K562 (cell line): ENCODE results near the gene ZC3H8. TPM values are rescaled to one million over a fixed set of nuclear protein-coding genes. Genes with fewer than 3 reads are reported as not detected.

ENCODE experiments used
- ATAC-seq: fragments of 200-7000 bp; cut with Tn5 transposase; 3 replicates; pipeline ENCODE4 v1.9.1; 2020; ENCODE audit warnings: moderate library complexity
- BruUV-seq: library from RNA; stranded (reverse); fragments of 400-500 nt; replicated peaks from 2 replicates; lab custom pipeline; 2021; lab: Mats Ljungman, UMichigan
- CTCF ChIA-PET: fragments of 300-600 bp; formaldehyde crosslinking; extraction: SDS; loops from one replicate; lab custom pipeline; 2021; ENCODE audit warnings: low intra/inter-chr PET ratio; lab: Yijun Ruan, JAX
- POLR2A ChIA-PET: fragments of 300-600, 350-650 bp; sonication (Branson Sonifier 250); formaldehyde crosslinking; extraction: SDS; loops from one replicate; lab custom pipeline; 2021; ENCODE audit warnings: antibody characterized with exemption, inconsistent platforms; lab: Yijun Ruan, JAX
- DNase-seq, 4 experiments: peaks; one replicate each; pipeline versions ENCODE4 v3.0.0 to v3.0.0-alpha.2; 2011 to 2018; ENCODE audit warnings: low spot score in 3 of 4, mixed read lengths in 3 of 4; ENCODE audit errors: extremely low read depth in 1 of 4
- FAIRE-seq: peaks from 2 replicates; lab custom pipeline; 2011; peaks lifted over from hg19 to GRCh38; lab: Jason Lieb, UNC
- H2AFZ ChIP-seq: 2 replicates; pipeline ENCODE4 v1.6.0; 2011; ENCODE audit warnings: low read depth, low read length, control low read depth, inconsistent platforms
- H3K27ac ChIP-seq: fragments of 200-600 bp; 3 replicates; pipeline ENCODE4 v1.8.0; 2011; ENCODE audit warnings: low read depth, mild to moderate bottlenecking, control low read depth, inconsistent platforms, low read length, moderate library complexity, mixed read lengths; ENCODE audit errors: extremely low read depth
- H3K27me3 ChIP-seq, 2 experiments: fragments of 300-600 bp in 1 of 2; 2 replicates in 1 of 2; 3 replicates in 1 of 2; pipeline versions ENCODE4 v1.6.0 to v1.8.0; 2011; ENCODE audit warnings: inconsistent platforms in 2 of 2, low read length in 2 of 2, mild to moderate bottlenecking in 1 of 2, mixed read lengths in 1 of 2, moderate library complexity in 1 of 2; ENCODE audit not compliant: control insufficient read depth in 2 of 2, insufficient read depth in 2 of 2
- H3K36me3 ChIP-seq: fragments of 300-600 bp; 3 replicates; pipeline ENCODE4 v1.8.0; 2011; ENCODE audit warnings: mild to moderate bottlenecking, low read length, inconsistent platforms; ENCODE audit not compliant: control insufficient read depth, insufficient read depth
- H3K4me1 ChIP-seq, 2 experiments: fragments of 200-600 bp in 1 of 2; replicated peaks in 1 of 2; 2 replicates in 1 of 2; 3 replicates in 1 of 2; pipeline versions ENCODE4 v1.5.1 to v1.8.0; 2011; ENCODE audit warnings: inconsistent platforms in 2 of 2, low read length in 2 of 2, mild to moderate bottlenecking in 1 of 2, mixed read lengths in 1 of 2, moderate library complexity in 1 of 2; ENCODE audit not compliant: control insufficient read depth in 2 of 2, insufficient read depth in 2 of 2
- H3K4me2 ChIP-seq: 2 replicates; pipeline ENCODE4 v1.6.1; 2011; ENCODE audit warnings: low read length, control low read depth, inconsistent platforms, mixed read lengths; ENCODE audit not compliant: insufficient read depth
- H3K4me3 ChIP-seq: fragments of 200-600 bp; sonication (generic), shearing (Covaris generic); 2 replicates; pipeline ENCODE4 v1.5.1; 2016; ENCODE audit warnings: control low read depth, inconsistent platforms
- H3K79me2 ChIP-seq: fragments of 200-600 bp; 3 replicates; pipeline ENCODE4 v1.8.0; 2011; ENCODE audit warnings: low read length, inconsistent platforms; ENCODE audit not compliant: control insufficient read depth, insufficient read depth
- H3K9ac ChIP-seq, 2 experiments: 2 replicates each; pipeline versions ENCODE4 v1.6.0 to v1.6.1; 2011; ENCODE audit warnings: low read depth in 2 of 2, low read length in 2 of 2, control low read depth in 1 of 2, inconsistent platforms in 1 of 2, mild to moderate bottlenecking in 1 of 2, mixed read lengths in 1 of 2; ENCODE audit not compliant: insufficient read depth in 1 of 2
- H3K9me1 ChIP-seq: one replicate; pipeline ENCODE4 v1.6.0; 2011; ENCODE audit warnings: inconsistent platforms, mild to moderate bottlenecking, low read length, moderate library complexity; ENCODE audit not compliant: control insufficient read depth, insufficient read depth
- H3K9me3 ChIP-seq: replicated peaks from 2 replicates; pipeline ENCODE4 v1.5.1; 2011; ENCODE audit warnings: low read depth, low read length, inconsistent platforms; ENCODE audit not compliant: control insufficient read depth, insufficient read depth
- H4K20me1 ChIP-seq: replicated peaks from 2 replicates; pipeline ENCODE4 v1.6.1; 2011; ENCODE audit warnings: low read length, inconsistent platforms, mixed read lengths; ENCODE audit not compliant: control insufficient read depth, insufficient read depth
- ARID1B ChIP-seq: fragments of 450-650 bp; IDR thresholded peaks from 2 replicates; pipeline ENCODE4 v1.6.1; 2016; ENCODE audit warnings: antibody characterized with exemption, mild to moderate bottlenecking, inconsistent platforms
- CAMTA2 ChIP-seq: fragments of 250-450 bp; sonication (Bioruptor Pico); conservative IDR thresholded peaks from 2 replicates; pipeline ENCODE4 v1.5.1; 2022
- CBFA2T3 ChIP-seq: fragments of 450-650 bp; IDR thresholded peaks from 2 replicates; pipeline ENCODE4 v1.6.1; 2017
- CGGBP1 ChIP-seq: fragments of 250-450 bp; sonication (Bioruptor Pico); IDR thresholded peaks from 2 replicates; pipeline ENCODE4 v1.9.0; 2021; ENCODE audit warnings: mild to moderate bottlenecking
- DNMT1 ChIP-seq: fragments of 450-650 bp; IDR thresholded peaks from 2 replicates; pipeline ENCODE4 v1.6.1; 2016; ENCODE audit warnings: antibody characterized with exemption, mild to moderate bottlenecking
- DPF2 ChIP-seq: fragments of 450-650 bp; IDR thresholded peaks from 2 replicates; pipeline ENCODE4 v1.6.1; 2016
- HMBOX1 ChIP-seq: sonication (generic); IDR thresholded peaks from 2 replicates; pipeline ENCODE4 v1.6.1; 2016
- HNRNPL ChIP-seq: fragments of 200-400 bp; formaldehyde crosslinking; IDR thresholded peaks from 2 replicates; pipeline ENCODE4 v1.6.1; 2017; ENCODE audit warnings: low read depth, mild to moderate bottlenecking, low read length
- MECOM ChIP-seq: fragments of 250-450 bp; sonication (Bioruptor Pico); IDR thresholded peaks from 2 replicates; pipeline ENCODE4 v1.8.0; 2022; ENCODE audit warnings: inconsistent platforms
- MTA2 ChIP-seq: fragments of 450-650 bp; IDR thresholded peaks from 2 replicates; pipeline ENCODE4 v1.6.1; 2016; ENCODE audit warnings: low read depth
- NCOR1 ChIP-seq: fragments of 450-650 bp; IDR thresholded peaks from 2 replicates; pipeline ENCODE4 v1.6.1; 2016; ENCODE audit warnings: mild to moderate bottlenecking, moderate library complexity
- NFXL1 ChIP-seq: fragments of 450-650 bp; formaldehyde crosslinking; IDR thresholded peaks from 2 replicates; pipeline ENCODE4 v1.4.0; 2021; ENCODE audit warnings: mild to moderate bottlenecking
- PTBP1 ChIP-seq: fragments of 200-400 bp; formaldehyde crosslinking; IDR thresholded peaks from 2 replicates; pipeline ENCODE4 v1.6.1; 2017; ENCODE audit warnings: low read depth, low read length
- SMARCB1 ChIP-seq: IDR thresholded peaks from 2 replicates; pipeline ENCODE4 v1.6.1; 2011; ENCODE audit warnings: improper control_type of control experiment, low read depth; ENCODE audit not compliant: insufficient read length
- SMARCE1 ChIP-seq: fragments of 450-650 bp; IDR thresholded peaks from 2 replicates; pipeline ENCODE4 v1.7.1; 2016; ENCODE audit warnings: mild to moderate bottlenecking
- SOX6 ChIP-seq: fragments of 450-650 bp; IDR thresholded peaks from 2 replicates; pipeline ENCODE4 v1.6.1; 2014; ENCODE audit warnings: mild to moderate bottlenecking
- TAL1 ChIP-seq: fragments of 450-650 bp; IDR thresholded peaks from 2 replicates; pipeline ENCODE4 v1.6.1; 2016; ENCODE audit warnings: mild to moderate bottlenecking
- TCF3 ChIP-seq: sonication (generic); formaldehyde crosslinking; IDR thresholded peaks from 2 replicates; pipeline ENCODE4 v1.4.0; 2020; ENCODE audit warnings: mild to moderate bottlenecking, missing genetic modification reagents
- TEAD4 ChIP-seq, 2 experiments: sonication (generic) in 1 of 2; formaldehyde crosslinking in 1 of 2; IDR thresholded peaks; 2 replicates each; pipeline versions ENCODE4 v1.6.1 to v1.8.0; 2012 to 2022; ENCODE audit warnings: borderline replicate concordance in 1 of 2, inconsistent platforms in 1 of 2, low read length in 1 of 2, mild to moderate bottlenecking in 1 of 2, missing genetic modification reagents in 1 of 2
- TRIM24 ChIP-seq, 2 experiments: fragments of 450-650 bp; IDR thresholded peaks; 2 replicates each; pipeline ENCODE4 v1.6.1; 2016
- ZNF134 ChIP-seq: fragments of 250-450 bp; sonication (Bioruptor Pico); conservative IDR thresholded peaks from 2 replicates; pipeline ENCODE4 v1.4.0; 2020
- ZNF24 ChIP-seq: fragments of 450-650 bp; IDR thresholded peaks from 2 replicates; pipeline ENCODE4 v1.6.1; 2016
- ZNF3 ChIP-seq: fragments of 250-450 bp; sonication (Bioruptor Pico); IDR thresholded peaks from 2 replicates; pipeline ENCODE4 v1.5.0; 2021; ENCODE audit warnings: mild to moderate bottlenecking, moderate library complexity
- ZNF644 ChIP-seq: fragments of 200-800 bp; sonication (Bioruptor generic); IDR thresholded peaks from 2 replicates; pipeline ENCODE4 v1.6.1; 2016; ENCODE audit warnings: low read depth, missing genetic modification characterization, missing compliant biosample characterization
- WGBS: fragments of 100-300 bp; shearing (Covaris generic); methylation state at CpG from one replicate; pipeline ENCODE4 v1.1.6; 2016; ENCODE audit warnings: low coverage, mixed read lengths; ENCODE audit not compliant: insufficient coverage; ENCODE audit errors: missing lambda C conversion rate; 5-methylcytosine and 5-hydroxymethylcytosine counted together
- in situ Hi-C: fragments of 300-500 bp; cut with MboI; formaldehyde crosslinking; loops from 4 replicates; pipeline ENCODE4 v1.15.0; 2018; ENCODE audit warnings: inconsistent platforms, mixed read lengths
- intact Hi-C: fragments of 100-400 bp; cut with micrococcal nuclease; formaldehyde crosslinking; loops from 2 replicates; pipeline ENCODE4 v1.14.2; 2022
- polyA plus RNA-seq, 8 experiments: library from polyadenylated mRNA; depleted of rRNA in 4 of 8; stranded (reverse) in 5 of 8; unstranded in 3 of 8; fragments of >200 nt; fragmentation: Nextera tagmentation in 2 of 8; fragmentation: Illumina TruSeq in 1 of 8; extraction: Ambion mirVana in 2 of 8; extraction: Trizol in 1 of 8; gene quantifications; 2 replicates each; pipeline versions ENCODE4 v1.2.1 to v1.2.3, GENCODE V29; 2011 to 2014; ENCODE audit warnings: inconsistent platforms in 1 of 8, missing spikeins in 1 of 8
- total RNA-seq, 7 experiments: library from RNA; depleted of rRNA in 6 of 7; stranded (reverse); fragments of >200 nt in 6 of 7; fragmentation: Illumina TruSeq in 2 of 7; extraction: Trizol in 2 of 7; gene quantifications; 2 replicates each; pipeline versions ENCODE4 v1.2.1 to v1.2.3, GENCODE V29; 2011 to 2021; ENCODE audit warnings: low replicate concordance in 1 of 7
- TF ChIP-seq, protein P1 (sequence below): fragments of 450-650 bp; IDR thresholded peaks from 2 replicates; pipeline ENCODE4 v1.7.0; 2016; ENCODE audit warnings: borderline replicate concordance

ZC3H8 gene
- total and polyA plus RNA-seq, 9 of the 15 experiments (the other 6 are each of a cell fraction or from before 2014, with no cell fraction given) = 11.6 to 41.5 (median 27.5) TPM

- Histone ChIP-seq H3K36me3 (peaks cover 49% of the 10 kb centered on the region), H3K9me3 (no peaks in the 10 kb centered on the region), H4K20me1 (no peaks in the 10 kb centered on the region), H3K4me2 (peak overlapping the region; percentile 33; the same call in 1 of the 2 replicates), H3K79me2 (peaks cover 7% of the 10 kb centered on the region; the same call in 1 of the 3 replicates), H3K27ac (0 out of 3 replicates have a peak overlapping the region, but pooled peaks have one; percentile 28), H3K4me1 (peaks cover 3 to 13% of the 10 kb centered on the region in 2 experiments; a peak in 3 of 5 replicates), H3K9ac (0 out of 4 replicates have a peak overlapping the region, but pooled peaks of 1 of the 2 experiments have one; percentile 10), H2AFZ (no peak overlapping the region), H3K4me3 (no peak overlapping the region), H3K9me1 (no peaks in the 10 kb centered on the region), H3K27me3 (no peaks in the 10 kb centered on the region)
- FAIRE-seq (peak; percentile 56), DNase-seq (peak in 2 of 4 experiments; percentile 19 to 41), ATAC-seq (peak; percentile 71)
- ChIA-PET POLR2A (interaction anchor here (0.6 kb wide), 1 partner anchor 17 kb away, joined by 3 read pairs; no protein-coding TSS in a partner anchor), CTCF (no interaction called here)
- BruUV-seq = no TSS peak
- WGBS = 8% methylated on average over 1 of the region's 1 CpG
- in situ Hi-C loops (loop anchor here (25.0 kb wide), 1 partner anchor 353 kb away; the partner anchor contains the start of genes ANAPC1 and MERTK), intact Hi-C loops (no loop called here)
- TF ChIP-seq CAMTA2 (no peak), HMBOX1 (peak; percentile 58; the same call in 1 of the 2 replicates), ZNF644 (tag) (peak; percentile 64; the same call in 1 of the 2 replicates), ZNF24 (no peak), SOX6 (peak; percentile 81), NFXL1 (CRISPR knock-in tag) (no peak), MECOM (CRISPR knock-in tag) (no peak), HNRNPL (no peak), MTA2 (peak; percentile 22; the same call in 1 of the 2 replicates), CGGBP1 (CRISPR knock-in tag) (no peak), DNMT1 (no peak), CBFA2T3 (peak; percentile 77), PTBP1 (no peak), TRIM24 (IDR thresholded peaks at IDR 0.05) (0 out of 4 replicates have a peak, but pooled peaks of 1 of the 2 experiments have one; percentile 15), ARID1B (peak; percentile 81), DPF2 (peak; percentile 64; the same call in 1 of the 2 replicates), NCOR1 (peak; percentile 47; the same call in 1 of the 2 replicates), SMARCB1 (no peak), TAL1 (peak; percentile 67), ZNF134 (CRISPR knock-in tag) (no peak), ZNF3 (CRISPR knock-in tag) (no peak), TCF3 (CRISPR knock-in tag) (peak; percentile 57; the same call in 1 of the 2 replicates), TEAD4 (IDR thresholded peaks at IDR 0.05; ENCODE audit: low read length) (peak; percentile 77), TEAD4 (CRISPR knock-in tag; IDR thresholded peaks at IDR 0.05; ENCODE audit: borderline replicate concordance) (no peak), SMARCE1 (0 out of 2 replicates have a peak, but pooled peaks have one; percentile 16)
- TF ChIP-seq, protein P1, sequence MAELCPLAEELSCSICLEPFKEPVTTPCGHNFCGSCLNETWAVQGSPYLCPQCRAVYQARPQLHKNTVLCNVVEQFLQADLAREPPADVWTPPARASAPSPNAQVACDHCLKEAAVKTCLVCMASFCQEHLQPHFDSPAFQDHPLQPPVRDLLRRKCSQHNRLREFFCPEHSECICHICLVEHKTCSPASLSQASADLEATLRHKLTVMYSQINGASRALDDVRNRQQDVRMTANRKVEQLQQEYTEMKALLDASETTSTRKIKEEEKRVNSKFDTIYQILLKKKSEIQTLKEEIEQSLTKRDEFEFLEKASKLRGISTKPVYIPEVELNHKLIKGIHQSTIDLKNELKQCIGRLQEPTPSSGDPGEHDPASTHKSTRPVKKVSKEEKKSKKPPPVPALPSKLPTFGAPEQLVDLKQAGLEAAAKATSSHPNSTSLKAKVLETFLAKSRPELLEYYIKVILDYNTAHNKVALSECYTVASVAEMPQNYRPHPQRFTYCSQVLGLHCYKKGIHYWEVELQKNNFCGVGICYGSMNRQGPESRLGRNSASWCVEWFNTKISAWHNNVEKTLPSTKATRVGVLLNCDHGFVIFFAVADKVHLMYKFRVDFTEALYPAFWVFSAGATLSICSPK = no peak
These were observed 15.0 kb downstream of the ZC3H8 start for GRCh38 chr2:112239862-112240261.
